K562 (cell line): ENCODE data around the gene NR1H2. TPM values are rescaled to one million over a fixed set of nuclear protein-coding genes. Genes with fewer than 3 reads are reported as not detected.
A peak's percentile ranks its signal among the peaks of the same experiment; 100 is the strongest.

ENCODE experiments used
- ATF1 ChIP-seq, 2 experiments: fragments of 450-650 bp in 1 of 2; IDR thresholded peaks; 2 replicates each; pipeline ENCODE4 v1.6.1; 2016; ENCODE audit warnings: missing compliant biosample characterization in 1 of 2, missing genetic modification characterization in 1 of 2
- CBX1 ChIP-seq: sonication (generic); IDR thresholded peaks from 2 replicates; pipeline ENCODE4 v1.6.1; 2016; ENCODE audit warnings: antibody characterized with exemption, low read depth, mild to moderate bottlenecking
- CCNT2 ChIP-seq: IDR thresholded peaks from 2 replicates; pipeline ENCODE4 v1.6.1; 2011; ENCODE audit warnings: borderline replicate concordance, low read depth, mild to moderate bottlenecking, moderate library complexity, mixed read lengths, low read length; ENCODE audit not compliant: insufficient read length; ENCODE audit errors: extremely low read depth
- FOSL1 ChIP-seq: fragments of 200-800 bp; sonication (Bioruptor generic); conservative IDR thresholded peaks from 2 replicates; pipeline ENCODE4 v1.6.1; 2016; ENCODE audit warnings: missing genetic modification characterization, missing compliant biosample characterization
- GATAD2A ChIP-seq: fragments of 450-650 bp; IDR thresholded peaks from 2 replicates; pipeline ENCODE4 v1.6.1; 2017
- KLF6 ChIP-seq: fragments of 250-450 bp; sonication (Bioruptor Pico); IDR thresholded peaks from 2 replicates; pipeline ENCODE4 v1.4.0; 2020; ENCODE audit warnings: mild to moderate bottlenecking, moderate library complexity, borderline replicate concordance
- NBN ChIP-seq: fragments of 450-650 bp; IDR thresholded peaks from 2 replicates; pipeline ENCODE4 v1.6.1; 2016; ENCODE audit warnings: low read depth, mild to moderate bottlenecking
- NFRKB ChIP-seq: fragments of 450-650 bp; IDR thresholded peaks from 2 replicates; pipeline ENCODE4 v1.6.1; 2016; ENCODE audit warnings: low read depth
- SMAD2 ChIP-seq: fragments of 150-350 bp; IDR thresholded peaks from 2 replicates; pipeline ENCODE4 v1.6.1; 2014; ENCODE audit warnings: low read depth, mild to moderate bottlenecking, low read length
- SMAD3 ChIP-seq: fragments of 450-650 bp; formaldehyde crosslinking; conservative IDR thresholded peaks from 2 replicates; pipeline ENCODE4 v1.4.0; 2020; ENCODE audit warnings: mild to moderate bottlenecking
- TAF9B ChIP-seq: fragments of 450-650 bp; IDR thresholded peaks from 2 replicates; pipeline ENCODE4 v1.6.1; 2018; ENCODE audit warnings: mild to moderate bottlenecking; ENCODE audit not compliant: partially characterized antibody
- polyA plus RNA-seq, 8 experiments: library from polyadenylated mRNA; depleted of rRNA in 4 of 8; stranded (reverse) in 5 of 8; unstranded in 3 of 8; fragments of >200 nt; fragmentation: Nextera tagmentation in 2 of 8; fragmentation: Illumina TruSeq in 1 of 8; extraction: Ambion mirVana in 2 of 8; extraction: Trizol in 1 of 8; gene quantifications; 2 replicates each; pipeline versions ENCODE4 v1.2.1 to v1.2.3, GENCODE V29; 2011 to 2014; ENCODE audit warnings: inconsistent platforms in 1 of 8, missing spikeins in 1 of 8
- total RNA-seq, 7 experiments: library from RNA; depleted of rRNA in 6 of 7; stranded (reverse); fragments of >200 nt in 6 of 7; fragmentation: Illumina TruSeq in 2 of 7; extraction: Trizol in 2 of 7; gene quantifications; 2 replicates each; pipeline versions ENCODE4 v1.2.1 to v1.2.3, GENCODE V29; 2011 to 2021; ENCODE audit warnings: low replicate concordance in 1 of 7
- TF ChIP-seq, protein P1 (sequence below): fragments of 450-650 bp; IDR thresholded peaks from 2 replicates; pipeline ENCODE4 v1.6.1; 2016; ENCODE audit warnings: missing biosample characterization, missing genetic modification characterization
- TF ChIP-seq, protein P2 (sequence below): fragments of 450-650 bp; IDR thresholded peaks from 2 replicates; pipeline ENCODE4 v1.6.1; 2014; ENCODE audit warnings: low read depth, mild to moderate bottlenecking, moderate library complexity, borderline replicate concordance
- TF ChIP-seq, protein P3 (sequence below): sonication (generic); formaldehyde crosslinking; IDR thresholded peaks from 2 replicates; pipeline ENCODE4 v1.8.0; 2022; ENCODE audit warnings: mild to moderate bottlenecking, missing genetic modification reagents, borderline replicate concordance
- TF ChIP-seq, protein P4 (sequence below), 3 experiments: fragments of 200-800 bp in 1 of 3; sonication (Bioruptor generic) in 1 of 3; sonication (generic) in 1 of 3; formaldehyde crosslinking in 1 of 3; IDR thresholded peaks; 2 replicates each; pipeline versions ENCODE4 v1.6.1 to v1.8.0; 2016 to 2022; ENCODE audit warnings: mild to moderate bottlenecking in 2 of 3, missing compliant biosample characterization in 2 of 3, missing genetic modification characterization in 2 of 3, missing genetic modification reagents in 1 of 3
- TF ChIP-seq, protein P5 (sequence below): fragments of 150-350 bp; conservative IDR thresholded peaks from 2 replicates; pipeline ENCODE4 v1.6.1; 2014; ENCODE audit warnings: low read length

The NR1H2 gene
- total and polyA plus RNA-seq, 9 of the 15 experiments (the other 6 are each of a cell fraction or from before 2014, with no cell fraction given) = 0.11 to 73.8 (median 24.0) TPM

DNA sequence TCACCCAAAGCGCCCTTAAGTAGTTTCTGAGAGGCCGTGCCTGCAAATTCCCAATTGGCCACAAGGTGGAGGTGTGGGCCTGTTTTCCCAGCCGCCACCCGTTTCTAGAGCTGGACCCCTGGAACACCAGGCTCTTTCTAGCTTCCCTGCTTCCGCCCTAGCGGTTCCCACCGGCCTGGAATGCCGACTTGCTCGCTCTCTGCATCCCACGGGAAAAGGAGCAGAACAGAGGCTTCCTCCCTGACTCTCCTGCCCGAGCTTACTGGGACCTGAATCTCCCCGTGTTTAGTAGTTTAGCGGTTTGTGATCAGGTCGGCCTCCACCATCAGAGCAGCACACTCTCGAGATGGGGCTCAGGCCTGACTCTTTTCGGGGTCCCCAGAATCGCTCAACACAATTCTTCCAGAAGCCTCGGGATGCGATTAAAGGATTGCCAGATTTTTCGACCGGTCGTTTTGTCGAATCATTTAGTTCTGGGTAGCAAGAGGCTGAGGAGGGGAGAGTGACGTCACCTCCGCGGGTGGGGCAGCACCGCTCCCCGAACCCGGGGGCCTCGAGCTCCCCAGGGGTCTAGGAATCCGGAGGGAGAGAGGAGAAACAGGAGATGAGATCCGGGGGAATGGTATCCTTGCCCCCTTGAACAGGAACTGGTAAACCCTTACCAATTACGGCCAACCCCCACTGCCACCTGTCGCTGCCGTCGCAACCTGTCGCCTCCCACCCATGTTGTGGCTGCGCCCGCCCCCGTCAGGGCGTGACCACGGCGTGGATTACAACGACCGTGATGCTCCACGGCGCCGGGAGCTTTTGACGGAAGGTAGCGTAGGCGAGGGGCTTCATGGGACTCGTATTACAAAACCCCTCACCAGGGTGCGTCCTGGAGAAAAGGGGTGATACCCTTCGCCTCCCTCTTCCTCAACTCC is 18.8 kb upstream of the NR1H2 start (continued):
- TF ChIP-seq, protein P1, sequence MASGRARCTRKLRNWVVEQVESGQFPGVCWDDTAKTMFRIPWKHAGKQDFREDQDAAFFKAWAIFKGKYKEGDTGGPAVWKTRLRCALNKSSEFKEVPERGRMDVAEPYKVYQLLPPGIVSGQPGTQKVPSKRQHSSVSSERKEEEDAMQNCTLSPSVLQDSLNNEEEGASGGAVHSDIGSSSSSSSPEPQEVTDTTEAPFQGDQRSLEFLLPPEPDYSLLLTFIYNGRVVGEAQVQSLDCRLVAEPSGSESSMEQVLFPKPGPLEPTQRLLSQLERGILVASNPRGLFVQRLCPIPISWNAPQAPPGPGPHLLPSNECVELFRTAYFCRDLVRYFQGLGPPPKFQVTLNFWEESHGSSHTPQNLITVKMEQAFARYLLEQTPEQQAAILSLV (tag) = no peak
- peak; percentile 59 for TF ChIP-seq GATAD2A
- TF ChIP-seq CBX1 = no peak
- 0 out of 2 replicates have a peak, but pooled peaks have one; percentile 42 for TF ChIP-seq NFRKB
- TF ChIP-seq SMAD2 = no peak
- no peak for TF ChIP-seq SMAD3 (CRISPR knock-in tag)
- no peak for TF ChIP-seq CCNT2
- peak; percentile 25 for TF ChIP-seq TAF9B
- peak; percentile 36; the same call in 1 of the 2 replicates for TF ChIP-seq ATF1 (CRISPR knock-in tag; IDR thresholded peaks at IDR 0.05)
- TF ChIP-seq ATF1 (tag; IDR thresholded peaks at IDR 0.05) = peak; percentile 98
- no peak for TF ChIP-seq KLF6 (CRISPR knock-in tag)
- TF ChIP-seq NBN = peak; percentile 88
- TF ChIP-seq, protein P2, sequence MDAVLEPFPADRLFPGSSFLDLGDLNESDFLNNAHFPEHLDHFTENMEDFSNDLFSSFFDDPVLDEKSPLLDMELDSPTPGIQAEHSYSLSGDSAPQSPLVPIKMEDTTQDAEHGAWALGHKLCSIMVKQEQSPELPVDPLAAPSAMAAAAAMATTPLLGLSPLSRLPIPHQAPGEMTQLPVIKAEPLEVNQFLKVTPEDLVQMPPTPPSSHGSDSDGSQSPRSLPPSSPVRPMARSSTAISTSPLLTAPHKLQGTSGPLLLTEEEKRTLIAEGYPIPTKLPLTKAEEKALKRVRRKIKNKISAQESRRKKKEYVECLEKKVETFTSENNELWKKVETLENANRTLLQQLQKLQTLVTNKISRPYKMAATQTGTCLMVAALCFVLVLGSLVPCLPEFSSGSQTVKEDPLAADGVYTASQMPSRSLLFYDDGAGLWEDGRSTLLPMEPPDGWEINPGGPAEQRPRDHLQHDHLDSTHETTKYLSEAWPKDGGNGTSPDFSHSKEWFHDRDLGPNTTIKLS = peak; percentile 71; the same call in 1 of the 2 replicates
- TF ChIP-seq, protein P3, sequence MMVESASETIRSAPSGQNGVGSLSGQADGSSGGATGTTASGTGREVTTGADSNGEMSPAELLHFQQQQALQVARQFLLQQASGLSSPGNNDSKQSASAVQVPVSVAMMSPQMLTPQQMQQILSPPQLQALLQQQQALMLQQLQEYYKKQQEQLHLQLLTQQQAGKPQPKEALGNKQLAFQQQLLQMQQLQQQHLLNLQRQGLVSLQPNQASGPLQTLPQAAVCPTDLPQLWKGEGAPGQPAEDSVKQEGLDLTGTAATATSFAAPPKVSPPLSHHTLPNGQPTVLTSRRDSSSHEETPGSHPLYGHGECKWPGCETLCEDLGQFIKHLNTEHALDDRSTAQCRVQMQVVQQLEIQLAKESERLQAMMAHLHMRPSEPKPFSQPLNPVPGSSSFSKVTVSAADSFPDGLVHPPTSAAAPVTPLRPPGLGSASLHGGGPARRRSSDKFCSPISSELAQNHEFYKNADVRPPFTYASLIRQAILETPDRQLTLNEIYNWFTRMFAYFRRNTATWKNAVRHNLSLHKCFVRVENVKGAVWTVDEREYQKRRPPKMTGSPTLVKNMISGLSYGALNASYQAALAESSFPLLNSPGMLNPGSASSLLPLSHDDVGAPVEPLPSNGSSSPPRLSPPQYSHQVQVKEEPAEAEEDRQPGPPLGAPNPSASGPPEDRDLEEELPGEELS = no peak
- TF ChIP-seq, protein P4, sequence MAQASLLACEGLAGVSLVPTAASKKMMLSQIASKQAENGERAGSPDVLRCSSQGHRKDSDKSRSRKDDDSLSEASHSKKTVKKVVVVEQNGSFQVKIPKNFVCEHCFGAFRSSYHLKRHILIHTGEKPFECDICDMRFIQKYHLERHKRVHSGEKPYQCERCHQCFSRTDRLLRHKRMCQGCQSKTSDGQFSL (CRISPR knock-in tag; IDR thresholded peaks at IDR 0.05) = 0 out of 2 replicates have a peak, but pooled peaks have one; percentile 16
- TF ChIP-seq, protein P4 (tag; IDR thresholded peaks at IDR 0.05) = no peak
- TF ChIP-seq, protein P5, sequence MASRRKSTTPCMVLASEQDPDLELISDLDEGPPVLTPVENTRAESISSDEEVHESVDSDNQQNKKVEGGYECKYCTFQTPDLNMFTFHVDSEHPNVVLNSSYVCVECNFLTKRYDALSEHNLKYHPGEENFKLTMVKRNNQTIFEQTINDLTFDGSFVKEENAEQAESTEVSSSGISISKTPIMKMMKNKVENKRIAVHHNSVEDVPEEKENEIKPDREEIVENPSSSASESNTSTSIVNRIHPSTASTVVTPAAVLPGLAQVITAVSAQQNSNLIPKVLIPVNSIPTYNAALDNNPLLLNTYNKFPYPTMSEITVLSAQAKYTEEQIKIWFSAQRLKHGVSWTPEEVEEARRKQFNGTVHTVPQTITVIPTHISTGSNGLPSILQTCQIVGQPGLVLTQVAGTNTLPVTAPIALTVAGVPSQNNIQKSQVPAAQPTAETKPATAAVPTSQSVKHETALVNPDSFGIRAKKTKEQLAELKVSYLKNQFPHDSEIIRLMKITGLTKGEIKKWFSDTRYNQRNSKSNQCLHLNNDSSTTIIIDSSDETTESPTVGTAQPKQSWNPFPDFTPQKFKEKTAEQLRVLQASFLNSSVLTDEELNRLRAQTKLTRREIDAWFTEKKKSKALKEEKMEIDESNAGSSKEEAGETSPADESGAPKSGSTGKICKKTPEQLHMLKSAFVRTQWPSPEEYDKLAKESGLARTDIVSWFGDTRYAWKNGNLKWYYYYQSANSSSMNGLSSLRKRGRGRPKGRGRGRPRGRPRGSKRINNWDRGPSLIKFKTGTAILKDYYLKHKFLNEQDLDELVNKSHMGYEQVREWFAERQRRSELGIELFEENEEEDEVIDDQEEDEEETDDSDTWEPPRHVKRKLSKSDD = 0 out of 2 replicates have a peak, but pooled peaks have one; percentile 60
- peak; percentile 78 for TF ChIP-seq FOSL1 (tag)
